Aorta (tissue), 5 donors: Measurements from ENCODE around the gene NAA80. TPM values are rescaled to one million over a fixed set of nuclear protein-coding genes. Genes with fewer than 3 reads are reported as not detected.

Experiments
- ATAC-seq: fragments of 200-7000 bp; cut with Tn5 transposase; one replicate; pipeline ENCODE4 v1.9.1; 2022; ENCODE audit warnings: moderate library complexity; ENCODE audit not compliant: low FRiP score
- DNase-seq, 2 donors: peaks; one replicate each; pipeline ENCODE4 v3.0.0-alpha.2; 2020
- H3K27ac ChIP-seq, 2 donors: one replicate each; pipeline ENCODE4 v1.5.1; 2013; ENCODE audit warnings: low read length in 2 of 2, mild to moderate bottlenecking in 2 of 2, moderate library complexity in 2 of 2, control low read depth in 1 of 2, inconsistent platforms in 1 of 2, low read depth in 1 of 2
- H3K27me3 ChIP-seq, 2 donors: one replicate each; pipeline ENCODE4 v1.6.1; 2013; ENCODE audit warnings: control low read depth in 1 of 2, low read length in 1 of 2, mild to moderate bottlenecking in 1 of 2, moderate library complexity in 1 of 2; ENCODE audit not compliant: insufficient read depth in 2 of 2, control insufficient read depth in 1 of 2
- H3K36me3 ChIP-seq, 2 donors: one replicate each; pipeline ENCODE4 v1.6.1; 2013; ENCODE audit warnings: control low read depth in 1 of 2, low read length in 1 of 2, mild to moderate bottlenecking in 1 of 2; ENCODE audit not compliant: insufficient read depth in 2 of 2, control insufficient read depth in 1 of 2
- H3K4me1 ChIP-seq, 2 donors: one replicate each; pipeline ENCODE4 v1.6.1; 2013; ENCODE audit warnings: low read length in 2 of 2, control low read depth in 1 of 2, mild to moderate bottlenecking in 1 of 2, moderate library complexity in 1 of 2; ENCODE audit not compliant: insufficient read depth in 2 of 2, control insufficient read depth in 1 of 2
- H3K4me3 ChIP-seq, 2 donors: one replicate each; pipeline ENCODE4 v1.5.1; 2013; ENCODE audit warnings: low read length in 2 of 2, control low read depth in 1 of 2, mild to moderate bottlenecking in 1 of 2
- H3K9me3 ChIP-seq: one replicate; pipeline ENCODE4 v1.6.1; 2013; ENCODE audit warnings: mild to moderate bottlenecking, low read length; ENCODE audit not compliant: control insufficient read depth
- WGBS, 2 donors: extraction: QIAGEN DNeasy Blood & Tissue Kit; methylation state at CpG; one replicate each; pipeline ENCODE4 v1.1.7; 2013; 5-methylcytosine and 5-hydroxymethylcytosine counted together
- intact Hi-C, 2 donors: fragments of 100-400 bp; cut with DNase I; formaldehyde crosslinking; loops; one replicate each; pipeline versions ENCODE4 v1.14.2 to v1.15.0; 2022
- polyA plus RNA-seq, 2 donors: library from polyadenylated mRNA; stranded (reverse); fragments of 200-250 nt; gene quantifications; one replicate each; pipeline ENCODE4 v1.2.3, GENCODE V29; 2013
- total RNA-seq, 2 donors: library from RNA; stranded (reverse); fragmentation: NEBNext Ultra II Directional; extraction: Animal tissue kit (Norgen Biotek cat#: 25700); gene quantifications; one replicate each; pipeline ENCODE4 v1.2.1, GENCODE V29; 2021
- donor health status: healthy with polysubstance abuse.
- donor health status: Bipolar disorder and iron deficiency.
- donor health status: DM: no; HTN: no; CAD: no.
- donor health status: DM: no; HTN: no; CAD: no.
- donor health status: DM: yes; HTN: yes; CAD: no.

NAA80 gene
- total and polyA plus RNA-seq, 4 donors, result 2.8 to 16.9 (median 11.8) TPM

- DNase-seq, result peak in 1 of 2 donors; percentile 74
- Histone ChIP-seq H3K27ac (no peak overlapping the region), H3K36me3 (no peaks in the 10 kb centered on the region), H3K27me3 (no peaks in the 10 kb centered on the region), H3K4me1 (no peaks in the 10 kb centered on the region), H3K4me3 (no peak overlapping the region), H3K9me3 (no peaks in the 10 kb centered on the region)
- intact Hi-C loops, result no loop called here
- ATAC-seq, result no peak
- 49 to 50% methylated on average over 4 of the region's 4 CpGs for WGBS, 2 donors
These were observed 25.3 kb upstream of the NAA80 start for GRCh38 chr3:50324351-50325112.

DNA sequence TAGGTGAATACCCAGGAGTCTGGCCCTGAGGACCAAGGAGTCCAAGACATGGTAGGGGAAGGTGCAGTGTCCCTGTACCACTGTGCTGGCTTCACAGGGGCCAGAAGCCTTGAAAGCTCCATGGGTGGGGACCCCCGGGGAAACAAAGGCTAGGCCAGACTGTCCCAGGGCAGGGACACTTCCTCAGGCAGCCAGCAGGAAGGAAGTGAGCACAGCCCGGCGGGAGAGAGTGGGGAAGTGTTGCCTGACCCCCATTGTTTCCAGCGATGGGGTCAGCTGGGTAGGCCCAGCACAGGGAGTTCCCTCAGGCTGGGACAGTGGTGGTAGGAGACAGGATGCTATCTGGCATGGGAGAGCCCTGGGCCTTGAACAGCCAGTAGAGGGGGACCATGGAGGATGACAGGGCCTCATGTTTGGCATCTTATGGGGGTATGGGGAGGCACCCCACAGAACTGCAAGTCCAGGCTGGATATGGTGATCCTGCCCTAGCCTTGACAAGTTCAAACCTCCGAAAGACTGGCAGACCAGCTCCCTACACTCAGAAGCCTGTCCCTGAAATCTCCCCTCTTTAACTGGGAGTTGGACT lies 24.5 kb upstream of the NAA80 start:
- ATAC-seq, result peak; percentile 1
- 69 to 70% methylated on average over 5 of the region's 5 CpGs for WGBS, 2 donors
- no peaks in the 10 kb centered on the region for H3K4me1 ChIP-seq
- H3K27me3 ChIP-seq, result no peaks in the 10 kb centered on the region
- intact Hi-C loops, result no loop called here
- no peak overlapping the region for H3K4me3 ChIP-seq
- H3K9me3 ChIP-seq, result no peaks in the 10 kb centered on the region
- no peak overlapping the region for H3K27ac ChIP-seq
- H3K36me3 ChIP-seq, result no peaks in the 10 kb centered on the region
- peak in 1 of 2 donors; percentile 63 for DNase-seq

DNA sequence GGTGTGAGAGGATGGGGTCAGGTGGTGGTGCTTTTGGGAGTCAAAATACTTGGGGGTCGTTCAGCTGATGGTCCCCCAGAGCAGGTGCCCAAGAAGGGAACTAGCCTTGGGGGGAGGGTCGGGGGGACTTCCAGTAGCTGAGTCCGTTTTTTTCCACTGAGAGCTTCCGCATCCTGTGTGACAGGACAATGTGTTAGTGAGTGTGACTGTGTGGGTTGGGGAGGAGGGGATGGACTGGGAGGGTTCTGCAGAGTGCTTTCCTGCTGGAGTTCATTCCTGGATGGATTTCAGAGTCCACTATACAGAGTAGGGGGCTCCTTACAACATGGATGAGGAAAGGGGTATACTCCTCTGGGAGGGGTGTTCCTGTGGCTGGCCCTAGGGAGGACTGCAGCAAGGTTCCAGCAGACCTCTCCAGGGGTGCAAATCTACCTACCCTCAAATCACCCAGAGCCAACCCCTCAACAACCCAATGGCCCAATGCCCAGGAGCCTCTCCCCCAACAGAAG lies 23.9 kb upstream of the NAA80 start:
- no peaks in the 10 kb centered on the region for H3K36me3 ChIP-seq
- intact Hi-C loops, result no loop called here
- H3K9me3 ChIP-seq, result no peaks in the 10 kb centered on the region
- no peaks in the 10 kb centered on the region for H3K4me1 ChIP-seq
- no peak overlapping the region for H3K4me3 ChIP-seq
- DNase-seq, result peak in 1 of 2 donors; percentile 62
- ATAC-seq, result no peak
- no peaks in the 10 kb centered on the region for H3K27me3 ChIP-seq
- WGBS, 2 donors, result 61 to 69% methylated on average over 4 of the region's 4 CpGs
- H3K27ac ChIP-seq, result no peak overlapping the region

DNA sequence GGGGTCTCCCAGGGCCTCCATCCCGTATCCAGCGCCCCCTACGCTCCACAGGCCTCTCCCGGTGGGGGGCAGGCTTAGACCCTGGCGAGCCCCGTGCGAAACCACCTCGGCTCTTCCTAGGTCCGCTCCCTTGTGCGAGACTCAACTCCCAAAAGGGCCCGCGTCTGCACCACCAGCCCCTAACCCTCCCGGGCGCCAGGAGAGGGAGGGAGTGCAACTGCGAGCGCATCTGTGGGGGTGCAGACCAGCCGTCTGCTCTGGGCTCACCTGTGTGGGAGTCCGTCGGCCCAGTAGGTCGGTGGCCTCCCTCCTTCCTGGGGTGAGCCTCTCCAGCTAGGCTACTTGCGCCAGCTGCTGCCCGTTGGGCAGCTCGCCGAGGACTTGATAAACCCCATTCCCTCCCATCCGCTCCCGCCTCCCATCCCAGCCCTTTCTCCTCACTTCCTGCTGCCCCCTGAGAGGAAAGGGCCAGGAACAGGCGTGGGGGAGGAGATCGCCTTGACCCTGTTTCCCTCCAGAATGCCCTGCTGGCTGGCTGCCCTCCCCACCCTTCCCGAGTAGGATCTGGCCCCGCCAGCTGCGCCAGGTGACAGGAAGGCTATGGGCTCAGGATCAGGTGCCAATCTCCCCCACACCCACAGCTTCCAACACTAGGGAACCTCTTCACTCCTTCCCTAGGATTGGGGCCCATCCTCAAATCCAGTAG lies 23.3 kb upstream of the NAA80 start, which contains the start of gene HYAL2:
Gene HYAL2 (minus strand): TSS at position 360 of the 706 bp plus-strand sequence. CDS start 2,256 bp downstream, outside the sequence.
- ATAC-seq (peak; percentile 16), DNase-seq (peak in 1 of 2 donors; percentile 60)
- 51 to 55% methylated on average over 28 to 31 of the region's 31 CpGs for WGBS, 2 donors
- intact Hi-C loops, result no loop called here
- no peaks in the 10 kb centered on the region for H3K36me3 ChIP-seq
- H3K4me1 ChIP-seq, result no peaks in the 10 kb centered on the region
- H3K27me3 ChIP-seq, result no peaks in the 10 kb centered on the region
- H3K27ac ChIP-seq, result peak within 1 kb of the TSS in 1 of 2 donors; percentile 48
- no peaks in the 10 kb centered on the region for H3K9me3 ChIP-seq
- peak within 1 kb of the TSS in 1 of 2 donors; percentile 83 for H3K4me3 ChIP-seq

- Histone ChIP-seq H3K4me3 (no peak overlapping the region), H3K4me1 (no peaks in the 10 kb centered on the region), H3K9me3 (no peaks in the 10 kb centered on the region), H3K27ac (no peak overlapping the region), H3K27me3 (no peaks in the 10 kb centered on the region), H3K36me3 (no peaks in the 10 kb centered on the region)
- WGBS, 2 donors, result 14 to 19% methylated on average over 14 of the region's 14 CpGs
- intact Hi-C loops, result no loop called here
- ATAC-seq (no peak), DNase-seq (no peak)
These were observed 22.8 kb upstream of the NAA80 start for GRCh38 chr3:50322115-50322385.

GRCh38 chr3:50321336-50322114 lies 22.3 kb upstream of the NAA80 start:
- 1% methylated on average over 50 to 59 of the region's 59 CpGs for WGBS, 2 donors
- peak; percentile 90 for ATAC-seq
- H3K27me3 ChIP-seq, result no peaks in the 10 kb centered on the region
- peak; percentile 94 to 95 for DNase-seq
- no peaks in the 10 kb centered on the region for H3K36me3 ChIP-seq
- H3K4me3 ChIP-seq, result peak overlapping the region; percentile 67 to 83
- no peaks in the 10 kb centered on the region for H3K9me3 ChIP-seq
- H3K27ac ChIP-seq, result peak overlapping the region; percentile 48 to 85
- intact Hi-C loops, result no loop called here
- H3K4me1 ChIP-seq, result no peaks in the 10 kb centered on the region

GRCh38 chr3:50320853-50321335 lies 21.7 kb upstream of the NAA80 start:
- Histone ChIP-seq H3K4me1 (no peaks in the 10 kb centered on the region), H3K4me3 (peak overlapping the region; percentile 67 to 83), H3K27ac (peak overlapping the region in 1 of 2 donors; percentile 38), H3K27me3 (no peaks in the 10 kb centered on the region), H3K36me3 (no peaks in the 10 kb centered on the region), H3K9me3 (no peaks in the 10 kb centered on the region)
- 0 to 1% methylated on average over 32 to 45 of the region's 45 CpGs for WGBS, 2 donors
- peak; percentile 83 to 93 for DNase-seq
- intact Hi-C loops, result no loop called here
- ATAC-seq, result peak; percentile 79
